Colonic mucosa (tissue), 4 donors: ENCODE measurements around the gene CCT8. TPM values are rescaled to one million over a fixed set of nuclear protein-coding genes. Genes with fewer than 3 reads are reported as not detected.

Source experiments
- DNase-seq: peaks from one replicate; pipeline ENCODE4 v3.0.0-alpha.2; 2020
- H3K27ac ChIP-seq: fragments of 200-600 bp; one replicate; pipeline ENCODE4 v1.8.0; 2021
- H3K27me3 ChIP-seq: fragments of 200-600 bp; one replicate; pipeline ENCODE4 v1.8.0; 2021
- H3K36me3 ChIP-seq: fragments of 200-600 bp; one replicate; pipeline ENCODE4 v1.8.0; 2021
- H3K4me1 ChIP-seq: fragments of 200-600 bp; one replicate; pipeline ENCODE4 v1.8.0; 2021; ENCODE audit warnings: mild to moderate bottlenecking
- H3K4me3 ChIP-seq: fragments of 200-600 bp; one replicate; pipeline ENCODE4 v1.8.0; 2021
- H3K9ac ChIP-seq, 2 donors: one replicate each; pipeline ENCODE4 v1.7.0; 2013; ENCODE audit warnings: control low read depth in 2 of 2, low read depth in 2 of 2, low read length in 2 of 2
- H3K9me3 ChIP-seq: fragments of 200-600 bp; one replicate; pipeline ENCODE4 v1.8.0; 2021
- CTCF ChIP-seq: fragments of 200-600 bp; IDR thresholded peaks from one replicate; pipeline ENCODE4 v1.8.0; 2022; ENCODE audit warnings: antibody characterized with exemption, mild to moderate bottlenecking
- intact Hi-C: fragments of 100-400 bp; cut with DNase I; formaldehyde crosslinking; loops from one replicate; pipeline ENCODE4 v1.14.1; 2022
- total RNA-seq, 2 donors: library from RNA; stranded (reverse); fragmentation: NEBNext Ultra II Directional in 1 of 2; extraction: Animal tissue kit (Norgen Biotek cat#: 25700) in 1 of 2; gene quantifications; one replicate each; pipeline ENCODE4 v1.2.1, GENCODE V29; 2021
- donor health status: healthy.
- donor health status: DM: no; HTN: no; CAD: no.
- donor health status: DM: no; HTN: no; CAD: no.

Gene CCT8
- total RNA-seq, 2 donors from 2014 or later = 106 to 190 TPM

- Histone ChIP-seq H3K27me3 (no peaks in the 10 kb centered on the region), H3K4me3 (no peak overlapping the region), H3K36me3 (no peaks in the 10 kb centered on the region), H3K9me3 (no peaks in the 10 kb centered on the region), H3K27ac (no peak overlapping the region), H3K4me1 (no peaks in the 10 kb centered on the region), H3K9ac (no peak overlapping the region)
- DNase-seq = no peak
- intact Hi-C loops = no loop called here
- TF ChIP-seq CTCF = no peak
Observed at GRCh38 chr21:29105218-29105617, 31.8 kb upstream of the CCT8 start.

GRCh38 chr21:29104239-29104708, 30.8 kb upstream of the CCT8 start:
- no peak for TF ChIP-seq CTCF
- H3K36me3 ChIP-seq = no peaks in the 10 kb centered on the region
- no peak overlapping the region for H3K9ac ChIP-seq
- H3K27ac ChIP-seq = no peak overlapping the region
- no peak for DNase-seq
- intact Hi-C loops = no loop called here
- no peaks in the 10 kb centered on the region for H3K27me3 ChIP-seq
- no peak overlapping the region for H3K4me3 ChIP-seq
- no peaks in the 10 kb centered on the region for H3K9me3 ChIP-seq
- no peaks in the 10 kb centered on the region for H3K4me1 ChIP-seq

GRCh38 chr21:29102791-29103257, 29.4 kb upstream of the CCT8 start:
- TF ChIP-seq CTCF = no peak
- no peaks in the 10 kb centered on the region for H3K4me1 ChIP-seq
- H3K9me3 ChIP-seq = no peaks in the 10 kb centered on the region

GRCh38 chr21:29098156-29098555, 24.7 kb upstream of the CCT8 start:
- no peaks in the 10 kb centered on the region for H3K36me3 ChIP-seq
- H3K9ac ChIP-seq = no peak overlapping the region
- no peaks in the 10 kb centered on the region for H3K4me1 ChIP-seq
- no peaks in the 10 kb centered on the region for H3K9me3 ChIP-seq
- H3K27ac ChIP-seq = no peak overlapping the region
- no peak overlapping the region for H3K4me3 ChIP-seq
- H3K27me3 ChIP-seq = no peaks in the 10 kb centered on the region
- no peak for DNase-seq
- no peak for TF ChIP-seq CTCF
- intact Hi-C loops = no loop called here

More at GRCh38 chr21:29102791-29103257, 29.4 kb upstream of the CCT8 start:
- H3K4me3 ChIP-seq = no peak overlapping the region
- intact Hi-C loops = no loop called here
- no peak overlapping the region for H3K27ac ChIP-seq
- H3K9ac ChIP-seq = no peak overlapping the region
- H3K36me3 ChIP-seq = no peaks in the 10 kb centered on the region
- no peak for DNase-seq
- H3K27me3 ChIP-seq = no peaks in the 10 kb centered on the region

GRCh38 chr21:29096218-29097015, 23.0 kb upstream of the CCT8 start:
- TF ChIP-seq CTCF = no peak
- intact Hi-C loops = no loop called here
- no peak for DNase-seq
- no peaks in the 10 kb centered on the region for H3K9me3 ChIP-seq
- no peaks in the 10 kb centered on the region for H3K4me1 ChIP-seq
- no peak overlapping the region for H3K27ac ChIP-seq
- no peak overlapping the region for H3K4me3 ChIP-seq
- H3K36me3 ChIP-seq = no peaks in the 10 kb centered on the region
- H3K27me3 ChIP-seq = no peaks in the 10 kb centered on the region
- H3K9ac ChIP-seq = no peak overlapping the region
